HL-60 (cell line): ENCODE measurements around the gene ITGAD.

Source experiments
- DNase-seq, 2 experiments: peaks; one replicate each; pipeline ENCODE4 v3.0.0-alpha.2; 2010 to 2020; ENCODE audit warnings: low read depth in 1 of 2, low spot score in 1 of 2
- H3K27ac ChIP-seq: fragments of 250-450 bp; sonication (Bioruptor Pico); replicated peaks from 2 replicates; pipeline ENCODE4 v1.5.1; 2020; ENCODE audit warnings: mild to moderate bottlenecking, moderate library complexity
- H3K27me3 ChIP-seq: fragments of 250-450 bp; sonication (Bioruptor Pico); 2 replicates; pipeline ENCODE4 v1.5.1; 2021; ENCODE audit warnings: mild to moderate bottlenecking, moderate library complexity; ENCODE audit not compliant: insufficient read depth, poor library complexity, severe bottlenecking
- H3K4me3 ChIP-seq: replicated peaks from 2 replicates; pipeline ENCODE4 v1.5.1; 2011; ENCODE audit warnings: mild to moderate bottlenecking, control low read depth, low read length; ENCODE audit not compliant: insufficient read depth
- GABPA ChIP-seq: IDR thresholded peaks from 2 replicates; pipeline ENCODE4 v1.6.1; 2012; ENCODE audit warnings: low read depth
- POLR2AphosphoS5 ChIP-seq: IDR thresholded peaks from 2 replicates; pipeline ENCODE4 v1.6.1; 2012; ENCODE audit warnings: low read depth
- SPI1 ChIP-seq: IDR thresholded peaks from 2 replicates; pipeline ENCODE4 v1.6.1; 2012; ENCODE audit warnings: low read depth, mild to moderate bottlenecking, borderline replicate concordance
- TF ChIP-seq, protein P1 (sequence below): IDR thresholded peaks from 2 replicates; pipeline ENCODE4 v1.6.1; 2012; ENCODE audit warnings: low read depth; ENCODE audit not compliant: insufficient replicate concordance
- TF ChIP-seq, protein P2 (sequence below): IDR thresholded peaks from one replicate; pipeline ENCODE4 v1.5.1; 2011; ENCODE audit warnings: low read length, control low read depth, inconsistent platforms; ENCODE audit not compliant: insufficient read depth

Gene ITGAD

DNA sequence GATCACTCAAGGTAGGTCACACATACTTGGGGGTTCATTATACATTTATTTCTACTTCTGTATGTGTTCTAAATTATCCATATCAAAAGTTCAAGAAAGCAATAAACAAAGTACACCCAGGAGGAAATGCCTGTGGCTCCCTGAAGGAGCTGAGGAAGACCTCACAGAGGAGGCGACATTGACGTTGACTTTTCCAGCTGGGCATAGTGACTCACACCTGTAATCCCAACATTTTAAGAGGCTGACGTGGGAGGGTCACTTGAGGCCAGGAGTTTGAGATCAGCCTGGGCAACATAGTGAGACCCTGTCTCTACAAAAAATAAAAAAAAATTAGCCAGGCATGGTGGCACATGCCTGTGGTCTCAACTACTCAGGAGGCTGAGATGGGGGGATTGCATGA lies 16.3 kb downstream of the ITGAD start:
- no peak for TF ChIP-seq POLR2AphosphoS5
- TF ChIP-seq SPI1, result no peak
- TF ChIP-seq, protein P1, sequence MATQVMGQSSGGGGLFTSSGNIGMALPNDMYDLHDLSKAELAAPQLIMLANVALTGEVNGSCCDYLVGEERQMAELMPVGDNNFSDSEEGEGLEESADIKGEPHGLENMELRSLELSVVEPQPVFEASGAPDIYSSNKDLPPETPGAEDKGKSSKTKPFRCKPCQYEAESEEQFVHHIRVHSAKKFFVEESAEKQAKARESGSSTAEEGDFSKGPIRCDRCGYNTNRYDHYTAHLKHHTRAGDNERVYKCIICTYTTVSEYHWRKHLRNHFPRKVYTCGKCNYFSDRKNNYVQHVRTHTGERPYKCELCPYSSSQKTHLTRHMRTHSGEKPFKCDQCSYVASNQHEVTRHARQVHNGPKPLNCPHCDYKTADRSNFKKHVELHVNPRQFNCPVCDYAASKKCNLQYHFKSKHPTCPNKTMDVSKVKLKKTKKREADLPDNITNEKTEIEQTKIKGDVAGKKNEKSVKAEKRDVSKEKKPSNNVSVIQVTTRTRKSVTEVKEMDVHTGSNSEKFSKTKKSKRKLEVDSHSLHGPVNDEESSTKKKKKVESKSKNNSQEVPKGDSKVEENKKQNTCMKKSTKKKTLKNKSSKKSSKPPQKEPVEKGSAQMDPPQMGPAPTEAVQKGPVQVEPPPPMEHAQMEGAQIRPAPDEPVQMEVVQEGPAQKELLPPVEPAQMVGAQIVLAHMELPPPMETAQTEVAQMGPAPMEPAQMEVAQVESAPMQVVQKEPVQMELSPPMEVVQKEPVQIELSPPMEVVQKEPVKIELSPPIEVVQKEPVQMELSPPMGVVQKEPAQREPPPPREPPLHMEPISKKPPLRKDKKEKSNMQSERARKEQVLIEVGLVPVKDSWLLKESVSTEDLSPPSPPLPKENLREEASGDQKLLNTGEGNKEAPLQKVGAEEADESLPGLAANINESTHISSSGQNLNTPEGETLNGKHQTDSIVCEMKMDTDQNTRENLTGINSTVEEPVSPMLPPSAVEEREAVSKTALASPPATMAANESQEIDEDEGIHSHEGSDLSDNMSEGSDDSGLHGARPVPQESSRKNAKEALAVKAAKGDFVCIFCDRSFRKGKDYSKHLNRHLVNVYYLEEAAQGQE, result no peak
- TF ChIP-seq, protein P2, sequence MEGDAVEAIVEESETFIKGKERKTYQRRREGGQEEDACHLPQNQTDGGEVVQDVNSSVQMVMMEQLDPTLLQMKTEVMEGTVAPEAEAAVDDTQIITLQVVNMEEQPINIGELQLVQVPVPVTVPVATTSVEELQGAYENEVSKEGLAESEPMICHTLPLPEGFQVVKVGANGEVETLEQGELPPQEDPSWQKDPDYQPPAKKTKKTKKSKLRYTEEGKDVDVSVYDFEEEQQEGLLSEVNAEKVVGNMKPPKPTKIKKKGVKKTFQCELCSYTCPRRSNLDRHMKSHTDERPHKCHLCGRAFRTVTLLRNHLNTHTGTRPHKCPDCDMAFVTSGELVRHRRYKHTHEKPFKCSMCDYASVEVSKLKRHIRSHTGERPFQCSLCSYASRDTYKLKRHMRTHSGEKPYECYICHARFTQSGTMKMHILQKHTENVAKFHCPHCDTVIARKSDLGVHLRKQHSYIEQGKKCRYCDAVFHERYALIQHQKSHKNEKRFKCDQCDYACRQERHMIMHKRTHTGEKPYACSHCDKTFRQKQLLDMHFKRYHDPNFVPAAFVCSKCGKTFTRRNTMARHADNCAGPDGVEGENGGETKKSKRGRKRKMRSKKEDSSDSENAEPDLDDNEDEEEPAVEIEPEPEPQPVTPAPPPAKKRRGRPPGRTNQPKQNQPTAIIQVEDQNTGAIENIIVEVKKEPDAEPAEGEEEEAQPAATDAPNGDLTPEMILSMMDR, result no peak
- TF ChIP-seq GABPA, result no peak
- no peak overlapping the region for H3K27ac ChIP-seq
- H3K4me3 ChIP-seq, result no peak overlapping the region
- no peaks in the 10 kb centered on the region for H3K27me3 ChIP-seq
- DNase-seq, result no peak

DNA sequence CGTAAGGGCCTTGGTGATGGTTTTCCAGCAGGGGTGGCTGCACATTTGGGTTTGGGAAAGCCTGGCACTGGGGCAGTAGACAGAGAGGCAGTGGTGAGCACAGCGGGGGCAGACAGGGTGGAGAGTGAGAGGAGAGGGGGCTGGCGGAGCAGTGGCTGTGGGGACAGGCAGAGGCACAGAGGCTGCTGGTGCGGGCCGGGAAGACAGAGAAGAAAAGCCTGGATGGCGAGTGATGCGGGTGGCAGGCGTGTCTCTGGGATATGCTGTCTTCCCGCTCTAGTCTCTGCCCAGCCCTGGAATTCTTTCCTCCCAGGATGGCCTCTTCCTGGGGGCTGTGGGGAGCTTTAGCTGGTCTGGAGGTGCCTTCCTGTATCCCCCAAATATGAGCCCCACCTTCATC lies 16.9 kb downstream of the ITGAD start:
- no peak overlapping the region for H3K4me3 ChIP-seq
- H3K27ac ChIP-seq, result no peak overlapping the region
- H3K27me3 ChIP-seq, result no peaks in the 10 kb centered on the region
- TF ChIP-seq POLR2AphosphoS5 (no peak), GABPA (no peak), SPI1 (no peak)
- TF ChIP-seq, protein P2, result no peak
- TF ChIP-seq, protein P1, result no peak
- no peak for DNase-seq

DNA sequence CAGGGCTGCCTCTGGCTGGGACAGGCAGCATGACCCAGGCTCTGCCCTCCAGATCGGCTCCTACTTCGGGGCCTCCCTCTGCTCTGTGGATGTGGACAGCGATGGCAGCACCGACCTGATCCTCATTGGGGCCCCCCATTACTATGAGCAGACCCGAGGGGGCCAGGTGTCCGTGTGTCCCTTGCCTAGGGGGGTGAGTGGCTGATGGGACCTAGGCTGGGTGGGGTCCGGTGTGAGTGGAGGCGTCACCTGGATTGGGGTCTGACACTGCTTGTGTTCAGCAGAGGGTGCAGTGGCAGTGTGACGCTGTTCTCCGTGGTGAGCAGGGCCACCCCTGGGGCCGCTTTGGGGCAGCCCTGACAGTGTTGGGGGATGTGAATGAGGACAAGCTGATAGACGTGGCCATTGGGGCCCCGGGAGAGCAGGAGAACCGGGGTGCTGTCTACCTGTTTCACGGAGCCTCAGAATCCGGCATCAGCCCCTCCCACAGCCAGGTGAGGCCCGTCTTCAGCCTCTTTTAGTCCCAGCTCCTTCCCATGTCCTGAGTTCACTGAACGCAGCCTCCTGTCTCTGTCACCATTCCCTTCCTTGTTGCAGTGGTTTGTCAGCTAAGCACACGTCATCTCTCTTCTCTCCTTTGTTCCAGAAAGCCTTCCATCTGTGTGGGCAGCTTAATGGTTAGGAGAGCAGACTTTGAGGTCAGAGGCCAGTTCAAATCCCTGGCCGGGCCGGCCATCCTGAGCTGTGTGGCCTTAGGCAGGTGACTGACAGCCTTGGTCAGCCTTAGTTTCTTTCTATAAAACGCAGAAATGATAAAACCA lies 18.1 kb downstream of the ITGAD start:
- DNase-seq, result no peak
- Histone ChIP-seq H3K27me3 (no peaks in the 10 kb centered on the region), H3K27ac (no peak overlapping the region), H3K4me3 (no peak overlapping the region)
- TF ChIP-seq, protein P1, result no peak
- TF ChIP-seq GABPA (no peak), SPI1 (no peak), POLR2AphosphoS5 (no peak)
- TF ChIP-seq, protein P2, result no peak
